Hippocampal formation (tissue), 2 donors: Measurements from ENCODE around the gene FUNDC1.
A peak's percentile ranks its signal among the peaks of the same experiment; 100 is the strongest.
"Not testable (repeated sequence)": the region's sequence is repeated elsewhere in the genome, so short reads cannot be mapped to it uniquely, and the experiment has no call there.

Source experiments
- DNase-seq, 2 donors: peaks; one replicate each; lab custom pipeline; 2025; lab: John Stamatoyannopoulos, UW

FUNDC1 gene

GRCh38 chrX:44542567-44543325 is at the start of gene FUNDC1:
Gene FUNDC1 (minus strand): TSS chrX:44542859. CDS start chrX:44542832, 27 bp downstream.
- DNase-seq = peak; percentile 80 to 88

- DNase-seq = no peak
Observed at GRCh38 chrX:44585866-44586265, 43.2 kb upstream of the FUNDC1 start.

DNA sequence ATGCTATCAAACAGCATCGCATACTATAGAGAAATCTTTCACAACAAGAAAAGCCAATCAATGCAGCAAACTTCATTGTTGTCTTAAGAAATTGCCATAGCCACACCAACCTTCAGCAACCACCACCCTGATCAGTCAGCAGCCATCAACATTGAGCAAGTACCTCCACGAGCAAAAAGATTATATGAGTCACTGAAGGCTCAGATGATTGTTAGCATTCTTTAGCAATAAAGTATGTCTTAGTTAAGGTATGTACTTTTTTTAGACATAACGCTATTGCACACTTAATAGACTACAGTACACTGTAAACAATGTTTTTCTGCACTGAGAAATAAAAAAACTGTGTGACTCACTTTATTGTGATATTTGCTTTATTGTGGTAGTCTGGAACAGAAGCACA is 37.8 kb upstream of the FUNDC1 start:
- no peak for DNase-seq

- no peak for DNase-seq
Observed at GRCh38 chrX:44572340-44572938, 29.8 kb upstream of the FUNDC1 start.

DNA sequence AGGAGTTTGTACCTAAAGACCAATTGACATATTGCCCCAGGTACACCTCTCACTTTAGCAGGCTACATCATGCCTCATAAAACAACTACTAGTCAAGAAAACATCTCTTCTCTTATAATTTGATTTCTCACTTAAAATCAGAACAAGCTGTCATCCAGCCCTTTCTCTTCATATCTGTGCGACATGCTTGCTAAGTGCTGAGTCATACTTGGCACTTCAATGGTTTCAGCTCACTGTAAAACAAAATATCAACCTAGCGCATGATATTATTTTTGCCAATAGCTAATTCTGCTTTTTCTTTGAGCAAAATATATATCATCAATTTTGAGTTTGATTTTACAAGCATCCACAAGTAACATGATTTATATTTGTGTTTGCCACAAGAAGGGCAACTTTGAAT is 27.9 kb upstream of the FUNDC1 start:
- no peak for DNase-seq

GRCh38 chrX:44569122-44569521 is 26.5 kb upstream of the FUNDC1 start:
- DNase-seq = no peak

GRCh38 chrX:44568196-44568595 is 25.5 kb upstream of the FUNDC1 start:
- DNase-seq = no peak

DNA sequence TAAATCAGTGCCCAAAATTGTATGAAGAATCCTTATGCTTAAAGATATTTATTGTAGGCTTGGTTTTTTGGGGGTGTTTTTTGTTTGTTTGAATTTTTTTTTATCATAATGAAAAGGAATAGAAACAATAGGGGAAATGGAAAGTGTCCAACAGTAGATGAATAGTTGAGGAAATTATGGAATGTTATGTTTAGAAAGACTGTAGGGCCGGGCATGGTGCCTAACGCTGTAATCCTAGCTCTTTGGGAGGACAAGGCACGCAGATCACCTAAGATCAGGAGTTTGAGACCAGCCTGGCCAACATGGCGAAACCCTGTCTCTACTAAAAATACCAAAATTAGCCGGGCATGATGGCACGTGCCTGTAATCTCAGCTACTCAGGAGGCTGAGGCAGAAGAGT is 19.2 kb upstream of the FUNDC1 start:
- DNase-seq = not testable (repeated sequence)

GRCh38 chrX:44550563-44550962 is 7.9 kb upstream of the FUNDC1 start:
- DNase-seq = no peak

DNA sequence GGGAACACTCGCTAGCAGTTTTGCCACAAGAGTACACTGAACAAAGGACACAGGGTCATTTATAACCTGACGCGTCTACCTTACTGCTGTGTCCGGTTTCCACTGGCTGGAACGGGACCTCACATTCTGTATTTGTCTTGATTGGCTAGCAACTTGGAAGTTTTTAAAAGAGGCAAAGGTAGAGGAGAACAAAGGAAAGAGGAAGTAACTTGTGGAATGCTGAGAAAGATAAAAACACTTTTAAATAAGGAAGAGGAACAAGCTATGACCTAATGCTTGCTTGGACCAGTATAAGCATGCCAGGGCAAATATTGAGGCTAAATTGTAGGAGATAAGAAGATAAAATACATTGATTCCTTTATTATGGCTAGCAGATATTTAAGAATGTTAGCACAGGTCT is 2.8 kb upstream of the FUNDC1 start:
- DNase-seq = not testable (repeated sequence)

GRCh38 chrX:44544036-44544435 is 1.4 kb upstream of the FUNDC1 start:
- no peak for DNase-seq

DNA sequence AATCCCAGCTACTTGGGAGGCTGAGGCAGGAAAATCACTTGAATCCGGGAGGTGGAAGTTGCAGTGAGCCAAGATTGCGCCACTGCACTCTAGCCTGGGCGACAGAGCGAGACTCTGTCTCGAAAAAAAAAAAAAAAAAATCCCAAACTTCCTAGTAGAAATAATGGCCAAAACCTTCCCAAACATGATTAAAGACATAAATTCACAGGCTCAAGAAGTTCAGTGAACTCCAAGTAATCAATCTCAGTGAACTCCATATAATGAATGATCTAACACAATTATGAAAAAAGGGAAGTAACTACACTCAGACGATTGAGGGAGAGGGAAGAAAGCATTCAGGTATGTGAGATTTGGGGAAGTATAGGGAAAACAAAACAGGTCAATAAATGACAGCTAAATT is 6.5 kb downstream of the FUNDC1 start:
- DNase-seq = no peak

DNA sequence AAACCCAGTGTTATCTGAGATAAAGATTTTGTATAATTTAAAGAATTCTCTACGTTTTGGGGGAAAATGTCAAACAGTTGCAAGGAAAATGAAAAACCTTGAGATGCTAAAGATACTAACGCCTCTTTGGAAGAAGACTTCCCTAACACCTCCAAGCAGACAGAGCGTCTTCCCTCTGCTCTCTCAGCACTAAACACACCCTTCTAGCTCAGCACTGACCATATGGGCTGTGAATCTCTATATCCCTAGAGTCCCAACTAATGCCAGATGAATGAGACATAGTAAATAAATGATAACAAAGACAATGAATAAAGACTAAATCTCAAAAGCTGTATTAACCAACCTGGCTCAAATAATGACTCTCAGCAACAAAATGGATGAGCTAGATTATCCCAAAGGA is 13.3 kb downstream of the FUNDC1 start:
- DNase-seq = no peak

DNA sequence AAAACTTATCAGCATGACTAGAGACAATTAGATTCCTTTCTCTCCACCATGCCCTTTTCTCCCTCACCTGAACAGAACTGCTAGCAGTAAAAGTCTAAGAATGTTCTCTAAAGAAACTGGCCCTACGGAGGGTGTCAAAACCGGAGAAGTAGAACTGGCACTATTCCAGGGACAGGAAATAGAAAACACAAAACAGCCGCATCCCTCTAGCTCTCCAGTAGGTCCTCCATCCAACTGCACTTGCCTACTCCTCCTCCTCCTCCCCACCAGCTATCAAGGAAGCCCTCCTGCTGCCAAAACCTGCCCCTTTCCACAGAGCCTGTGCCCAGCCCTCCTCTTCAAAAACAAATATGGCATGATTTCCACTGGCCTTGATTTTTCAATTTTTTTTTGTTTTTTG is 28.4 kb downstream of the FUNDC1 start:
- DNase-seq = no peak

DNA sequence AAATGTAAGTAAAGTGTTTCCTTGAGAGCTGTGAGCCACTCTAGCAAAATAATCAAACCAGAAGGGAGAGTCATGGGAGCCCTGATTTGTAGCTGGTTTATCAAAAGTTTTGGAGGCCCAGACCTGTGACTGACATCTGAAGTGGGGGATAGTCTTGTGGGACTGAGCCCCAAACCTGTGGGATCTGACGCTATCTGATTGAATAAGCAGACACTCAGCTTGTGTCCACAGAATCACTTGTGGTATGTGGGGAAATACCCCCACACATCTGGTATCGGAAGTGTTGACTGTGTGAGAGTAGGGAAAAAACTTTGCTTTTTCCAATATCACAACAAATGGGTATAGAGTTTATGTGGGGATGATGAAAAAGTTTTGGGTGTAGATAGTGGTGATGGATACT is 35.4 kb downstream of the FUNDC1 start:
- DNase-seq = no peak

- no peak for DNase-seq
Observed at GRCh38 chrX:44506678-44507077, 36.0 kb downstream of the FUNDC1 start.

DNA sequence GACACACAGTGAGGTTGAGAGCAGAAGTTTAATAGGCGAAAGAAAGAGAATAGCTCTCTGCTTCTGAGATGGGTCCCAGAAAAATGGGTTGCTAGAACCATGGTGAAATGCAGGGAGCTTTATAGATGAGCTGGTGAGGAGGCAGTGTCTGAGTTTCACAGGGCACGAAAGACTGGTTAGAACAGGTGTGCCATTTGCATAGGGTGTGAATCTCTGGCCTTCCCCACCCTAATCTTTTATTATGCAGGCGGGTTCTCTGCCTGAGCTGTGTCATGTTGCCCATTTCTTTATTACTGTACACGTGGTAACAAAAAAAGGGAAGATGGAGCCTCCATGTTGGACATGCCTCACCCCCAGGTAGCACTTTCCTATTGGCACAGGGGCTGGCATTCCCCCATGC is 39.1 kb downstream of the FUNDC1 start:
- no peak for DNase-seq

DNA sequence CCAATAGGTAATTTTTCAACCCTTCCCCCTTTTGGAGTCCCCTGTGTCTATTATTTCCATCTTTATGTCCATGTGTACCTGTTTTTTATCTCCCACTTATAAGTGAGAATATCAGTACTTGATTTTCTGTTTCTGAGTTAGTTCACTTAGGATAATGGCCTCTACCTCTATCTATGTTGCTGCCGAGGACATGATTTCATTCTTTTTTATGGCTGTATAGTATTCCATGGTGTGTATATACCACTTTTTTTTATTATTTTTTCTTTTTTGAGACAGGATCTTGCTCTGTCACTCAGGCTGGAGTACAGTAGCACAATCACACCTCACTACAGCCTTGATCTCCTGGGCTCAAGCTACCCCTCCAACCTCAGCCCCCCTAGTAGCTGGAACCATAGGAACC is 47.6 kb downstream of the FUNDC1 start:
- no peak for DNase-seq

DNA sequence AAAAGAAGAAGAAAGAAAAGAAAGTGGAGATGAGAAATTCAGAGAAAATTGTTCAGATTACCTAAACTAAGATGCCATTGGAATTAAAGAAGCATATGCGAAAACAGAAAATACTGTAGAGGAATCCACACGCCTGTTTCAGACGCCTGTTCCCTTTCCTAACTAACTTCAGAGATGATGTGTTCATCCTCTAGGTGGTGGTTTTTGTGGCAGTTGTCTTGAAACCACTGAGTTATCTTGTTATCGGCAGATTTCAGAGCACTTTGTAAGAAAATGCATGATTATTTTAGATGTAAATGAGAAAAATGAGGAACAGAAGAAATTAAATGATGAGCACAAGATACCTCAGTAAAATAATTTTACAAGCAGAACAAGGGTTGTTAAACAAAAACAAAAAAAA is 48.3 kb downstream of the FUNDC1 start:
- DNase-seq = no peak

- no peak for DNase-seq
Observed at GRCh38 chrX:44489515-44489914, 53.1 kb downstream of the FUNDC1 start.

DNA sequence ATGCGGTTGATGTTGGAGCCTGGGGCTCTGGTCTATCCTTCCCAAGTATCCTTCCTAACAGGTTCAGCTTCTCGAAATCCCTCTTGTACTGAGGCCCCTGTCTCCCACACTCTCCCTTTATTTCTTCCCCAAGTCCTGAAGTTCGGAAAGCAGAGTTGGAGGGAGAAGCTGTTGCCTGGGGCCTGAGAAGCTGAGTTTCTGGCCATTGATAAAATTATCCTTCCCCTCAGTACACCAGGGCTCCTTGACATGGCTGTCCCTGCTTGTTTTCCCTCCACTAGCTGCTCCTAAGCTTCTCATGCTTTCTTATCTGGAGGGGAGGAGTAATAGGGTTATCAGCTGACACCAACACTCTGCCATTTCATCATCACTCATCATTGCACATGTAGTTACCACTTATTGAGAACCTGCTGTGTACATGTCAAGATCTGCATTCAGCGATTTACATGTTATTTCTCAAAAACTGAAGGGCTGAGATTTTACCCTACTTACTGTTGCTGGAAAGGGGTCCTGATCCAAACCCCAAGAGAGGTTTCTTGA is 58.0 kb downstream of the FUNDC1 start:
- no peak for DNase-seq

DNA sequence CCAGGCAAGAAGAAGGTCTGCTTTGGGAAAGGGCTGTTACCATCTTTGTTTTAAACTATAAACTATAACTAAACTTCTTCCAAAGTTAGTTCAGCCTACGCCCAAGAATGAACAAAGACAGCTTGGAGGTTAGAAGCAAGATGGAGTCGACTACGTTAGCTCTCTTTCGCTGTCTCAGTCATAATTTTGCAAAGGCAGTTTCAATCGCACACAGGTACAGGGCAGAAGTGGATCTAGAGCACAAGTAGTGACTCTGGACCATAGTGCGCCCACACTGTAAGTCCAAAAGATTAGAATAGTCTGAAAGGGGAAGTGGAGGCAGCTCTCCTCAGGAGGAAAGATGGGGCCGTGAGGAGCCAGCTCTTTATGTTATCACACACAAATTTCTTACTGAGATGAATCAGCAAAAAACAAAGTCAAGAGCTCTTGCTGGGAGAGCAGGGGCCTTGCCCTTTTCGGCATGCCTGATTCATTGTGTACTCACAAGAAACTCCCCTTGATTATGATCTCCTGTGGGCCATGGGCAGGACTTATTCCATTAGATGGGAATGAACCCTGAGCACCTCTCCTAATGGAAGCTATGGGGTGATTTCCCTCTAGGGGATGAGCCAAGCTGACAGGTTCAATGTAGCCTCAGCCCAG is 58.6 kb downstream of the FUNDC1 start:
- no peak for DNase-seq

- DNase-seq = no peak
Observed at GRCh38 chrX:44482575-44482974, 60.1 kb downstream of the FUNDC1 start.
